HG03521 (cell line): ENCODE measurements around the gene WFDC5.
"Not testable (repeated sequence)": the region's sequence is repeated elsewhere in the genome, so short reads cannot be mapped to it uniquely, and the experiment has no call there.

Experiments
- ATAC-seq: cut with Tn5 transposase; IDR thresholded peaks from one replicate; pipeline ENCODE4 v1.9.1; 2021; ENCODE audit warnings: mild to moderate bottlenecking, moderate library complexity; ENCODE audit not compliant: unreplicated experiment

The WFDC5 gene

DNA sequence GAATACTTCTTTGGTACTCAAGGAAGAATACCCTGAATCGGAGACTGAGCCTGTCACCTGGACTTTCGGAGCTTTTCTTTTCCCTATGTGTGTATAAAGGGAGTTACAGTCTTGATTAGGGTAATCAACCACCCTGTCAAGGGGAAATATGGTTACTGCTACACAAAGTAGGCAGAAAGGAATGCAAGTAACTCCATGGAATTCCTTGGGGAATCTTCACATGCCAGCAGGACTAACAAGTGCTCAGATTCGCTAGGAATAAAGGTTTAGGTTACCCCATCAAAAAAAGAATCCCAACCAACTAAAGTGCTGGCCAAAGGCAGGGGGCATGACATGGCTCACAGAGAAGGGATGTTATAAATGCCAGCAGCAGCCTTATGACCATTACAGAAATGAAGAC lies 24.5 kb downstream of the WFDC5 start:
- ATAC-seq, result no peak

DNA sequence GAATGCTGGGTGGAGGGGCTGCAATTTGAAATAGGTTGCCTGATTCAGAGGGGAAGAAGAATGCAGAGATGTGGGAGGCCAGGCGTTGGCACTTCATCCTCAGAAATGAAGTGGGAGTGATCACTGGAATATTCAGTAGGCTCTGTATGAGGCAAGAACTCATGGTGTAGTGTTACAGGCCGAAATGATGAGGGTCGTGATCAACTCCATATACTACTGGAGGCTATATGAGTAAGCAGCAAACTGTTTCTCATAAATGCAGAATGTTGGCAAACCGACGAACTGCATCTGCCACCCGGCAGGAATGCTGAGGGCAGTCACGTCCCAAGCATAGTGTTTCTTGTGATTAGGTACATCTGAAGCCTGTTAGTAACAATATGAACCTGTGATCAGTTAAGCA lies 26.7 kb downstream of the WFDC5 start:
- no peak for ATAC-seq

DNA sequence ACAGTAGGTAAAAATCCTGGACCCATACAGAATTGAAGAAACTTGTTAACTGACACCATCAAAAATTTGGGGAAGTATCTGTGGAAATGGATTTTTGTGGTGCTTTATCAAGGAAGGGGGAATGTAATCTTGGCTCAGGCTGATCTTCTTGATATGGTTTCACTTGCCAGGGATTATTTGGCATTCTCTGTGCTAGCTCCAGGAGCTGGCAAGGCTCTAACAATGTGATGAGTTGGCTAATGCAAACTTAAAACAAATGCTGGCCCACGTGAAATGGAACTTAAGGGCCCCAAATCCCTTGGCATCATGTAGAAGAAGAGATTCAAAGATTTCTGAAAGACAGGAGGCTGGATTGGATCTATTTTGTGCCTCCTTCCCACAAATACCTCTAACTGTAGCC lies 27.2 kb downstream of the WFDC5 start:
- ATAC-seq, result no peak

DNA sequence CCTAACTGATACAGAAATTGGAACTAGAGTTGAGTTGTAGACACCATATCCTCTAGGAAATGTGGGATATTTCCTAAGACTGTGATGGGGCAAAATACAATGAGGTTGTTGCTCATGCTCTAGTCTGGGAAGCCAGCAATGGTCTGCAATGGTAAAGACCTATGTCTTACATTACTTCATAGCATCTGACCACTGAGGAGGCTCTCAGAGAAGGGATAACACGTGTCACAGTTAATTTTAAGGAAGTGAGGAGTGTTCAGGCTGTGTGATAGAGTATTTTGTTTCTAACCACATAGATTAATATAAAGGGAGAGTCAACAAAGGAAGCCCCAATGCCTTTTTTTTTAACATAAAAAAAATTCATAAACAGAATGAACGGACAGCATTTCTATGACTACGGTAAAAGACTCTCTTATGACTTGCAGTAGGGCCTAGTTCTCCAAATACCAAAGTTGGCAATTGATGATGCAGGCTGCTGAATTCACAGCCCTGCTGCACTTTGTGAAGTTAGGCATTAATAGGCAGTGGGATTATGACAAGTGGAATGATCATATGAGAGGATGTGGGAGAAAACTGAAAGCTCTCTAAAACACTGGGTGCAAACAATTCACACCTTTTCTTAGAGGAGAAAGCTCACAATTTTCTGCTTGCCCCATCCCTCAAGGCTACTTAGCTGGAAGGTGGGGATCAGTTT lies 27.7 kb downstream of the WFDC5 start:
- no peak for ATAC-seq

DNA sequence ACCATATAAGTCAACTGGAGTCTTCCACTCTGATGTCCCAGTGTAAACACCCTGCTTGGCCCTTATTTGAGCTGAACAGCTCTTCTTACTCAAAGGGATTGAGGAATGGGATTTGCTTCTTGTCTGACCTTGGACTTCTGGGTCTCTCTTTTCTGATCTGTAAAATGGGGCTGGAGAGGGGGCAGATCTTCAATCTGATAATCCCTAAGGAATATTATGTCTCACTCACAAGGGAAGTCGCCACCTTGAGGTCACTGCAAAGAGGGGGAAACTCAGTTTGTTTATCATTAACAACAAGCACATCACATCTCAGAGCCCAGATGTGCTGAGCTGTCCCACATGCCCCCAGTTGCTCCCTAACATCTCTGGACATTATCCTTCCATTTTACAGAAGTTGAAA lies 29.1 kb downstream of the WFDC5 start:
- ATAC-seq, result no peak

DNA sequence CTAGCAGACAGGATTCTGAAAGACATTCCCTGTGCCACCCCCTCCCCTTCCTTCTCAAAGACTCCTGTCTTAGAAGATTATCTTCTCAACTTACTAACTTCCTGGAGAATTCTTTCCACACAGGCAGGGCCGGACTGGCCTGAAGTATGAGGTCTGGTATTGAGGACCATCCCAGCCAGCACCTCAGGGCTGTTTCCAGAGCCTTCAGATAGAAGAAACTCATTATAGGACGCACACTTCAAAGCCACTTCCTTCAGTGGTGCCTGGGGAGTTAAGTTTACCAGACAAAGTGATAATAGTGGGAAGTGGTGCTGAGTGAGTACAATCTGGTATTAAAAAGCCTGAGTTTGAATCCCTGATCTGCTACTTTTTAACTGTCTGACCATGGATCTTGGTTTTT lies 29.7 kb downstream of the WFDC5 start:
- ATAC-seq, result no peak

DNA sequence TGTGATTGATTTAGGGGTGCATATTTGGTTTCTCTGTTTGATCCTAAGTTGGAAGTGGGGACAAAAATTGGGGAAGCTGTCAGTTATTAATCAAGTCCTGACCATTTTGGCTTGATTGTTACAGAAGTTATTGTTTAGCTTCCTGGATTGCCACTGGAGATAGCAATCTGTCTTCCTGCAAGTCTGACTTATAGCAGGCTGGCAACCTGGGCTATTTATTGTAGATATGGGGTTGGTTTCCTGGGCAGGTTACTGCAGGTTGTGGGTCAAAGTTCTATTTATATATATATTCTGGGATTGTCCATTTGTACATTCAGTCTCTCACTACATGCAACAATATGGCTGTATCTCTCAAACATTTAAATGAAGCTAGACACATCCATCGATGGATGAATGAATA lies 31.8 kb downstream of the WFDC5 start:
- no peak for ATAC-seq

DNA sequence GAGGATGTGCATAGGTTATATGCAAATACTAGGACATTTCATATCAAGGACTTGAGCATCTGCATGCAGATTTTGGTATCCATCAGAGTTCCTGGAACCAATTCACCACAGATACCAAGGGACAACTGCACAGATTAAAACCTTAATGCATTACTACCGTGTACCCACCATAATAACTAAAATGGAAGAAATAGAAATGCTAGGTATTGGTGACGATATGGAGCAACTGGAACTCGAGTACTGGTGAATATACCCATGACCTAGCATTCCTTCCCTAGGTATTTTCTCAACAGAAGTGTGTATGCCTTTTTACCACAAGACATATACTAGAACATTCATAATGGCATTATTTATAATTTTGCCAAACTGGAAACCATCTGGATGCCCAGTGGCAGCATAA lies 32.5 kb downstream of the WFDC5 start:
- ATAC-seq, result no peak

DNA sequence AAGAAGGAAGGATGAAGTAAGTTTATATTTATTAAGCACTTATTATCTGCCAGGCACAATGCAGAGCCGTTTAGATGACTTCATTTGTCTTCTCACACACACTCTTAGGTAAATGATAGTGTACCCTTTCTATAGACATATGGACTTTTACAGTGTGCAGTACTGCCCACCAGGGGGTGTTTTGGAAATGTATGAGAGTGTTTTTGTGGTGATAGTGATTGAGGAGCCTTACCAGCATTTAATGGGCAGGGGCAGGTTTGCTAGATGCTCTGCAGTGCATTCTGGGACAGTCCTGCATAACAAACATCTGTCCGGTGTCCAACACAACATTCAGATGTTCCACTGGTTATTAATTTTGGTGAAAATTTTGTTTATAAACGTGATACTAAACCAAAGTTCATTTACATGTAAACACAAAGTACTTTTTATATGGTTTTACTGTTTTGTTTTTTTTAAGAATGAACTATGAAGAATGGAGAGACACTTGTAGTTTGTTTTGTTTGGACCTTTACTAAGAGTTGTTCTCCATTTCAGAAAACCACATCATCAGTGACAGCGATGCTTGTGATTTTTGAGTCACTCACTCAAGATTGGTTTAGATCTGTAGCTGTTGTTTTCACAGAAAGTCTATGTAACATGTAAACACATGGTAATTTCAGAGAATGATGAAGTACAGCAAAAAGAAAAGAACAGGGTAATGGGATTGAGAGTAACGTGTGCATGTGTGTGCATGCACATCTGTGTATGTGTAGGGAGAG lies 33.9 kb downstream of the WFDC5 start:
- no peak for ATAC-seq

DNA sequence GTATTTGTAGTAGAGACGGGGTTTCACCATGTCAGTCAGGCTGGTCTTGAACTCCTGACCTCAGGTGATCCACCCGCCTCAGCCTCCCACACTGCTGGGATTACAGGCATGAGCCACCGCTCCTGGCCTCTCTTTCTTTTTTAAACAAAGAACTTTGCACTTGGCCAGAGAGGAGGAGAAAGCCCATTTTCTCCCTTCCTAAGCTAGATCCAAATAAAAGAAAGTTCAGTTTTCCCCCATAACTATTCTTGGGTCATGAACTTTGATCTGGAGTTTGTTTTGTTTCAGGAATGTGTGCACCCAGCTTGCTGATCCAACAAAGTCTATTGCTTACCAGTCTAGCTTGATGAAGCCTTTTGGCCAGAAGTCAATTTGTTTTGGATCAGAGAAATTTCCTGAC lies 37.4 kb downstream of the WFDC5 start:
- no peak for ATAC-seq

DNA sequence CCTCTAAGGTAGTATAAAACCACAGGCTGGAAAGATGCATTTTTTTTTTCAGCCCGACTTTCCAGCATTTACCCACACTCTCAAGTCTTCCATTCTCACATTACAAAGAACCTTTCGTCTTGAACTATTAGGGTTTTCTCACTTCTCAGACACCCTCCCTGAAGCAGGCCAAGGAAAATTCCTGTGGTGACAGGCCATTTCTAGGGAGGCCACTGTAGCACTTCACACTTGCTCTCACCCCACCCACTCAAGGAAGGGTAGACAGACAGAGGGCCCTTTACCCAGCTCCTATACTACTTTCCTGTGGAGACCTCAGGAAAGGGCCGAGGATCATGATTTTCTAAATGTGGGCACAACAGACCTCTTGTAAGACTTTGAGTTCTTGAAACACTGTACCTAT lies 41.8 kb downstream of the WFDC5 start:
- ATAC-seq, result no peak

DNA sequence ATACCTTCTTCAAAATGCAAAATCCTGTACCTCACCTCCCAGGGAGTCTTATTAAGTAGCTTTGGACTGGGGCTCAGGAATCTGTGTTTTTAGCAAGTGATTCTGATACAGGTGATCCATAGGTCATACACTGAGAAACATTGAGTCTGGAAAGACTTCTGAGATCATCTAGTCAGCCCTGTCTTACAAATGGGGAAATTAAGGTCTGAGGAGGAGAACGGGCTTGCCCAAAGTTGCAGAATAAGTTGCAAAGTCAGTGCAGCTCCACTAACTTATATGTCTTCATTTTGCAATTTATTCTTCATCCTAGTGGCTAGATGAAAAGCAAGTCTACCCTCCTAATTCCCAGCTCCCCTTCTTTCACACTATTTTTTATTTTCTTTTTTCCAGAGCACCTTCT lies 42.9 kb downstream of the WFDC5 start:
- ATAC-seq, result no peak

DNA sequence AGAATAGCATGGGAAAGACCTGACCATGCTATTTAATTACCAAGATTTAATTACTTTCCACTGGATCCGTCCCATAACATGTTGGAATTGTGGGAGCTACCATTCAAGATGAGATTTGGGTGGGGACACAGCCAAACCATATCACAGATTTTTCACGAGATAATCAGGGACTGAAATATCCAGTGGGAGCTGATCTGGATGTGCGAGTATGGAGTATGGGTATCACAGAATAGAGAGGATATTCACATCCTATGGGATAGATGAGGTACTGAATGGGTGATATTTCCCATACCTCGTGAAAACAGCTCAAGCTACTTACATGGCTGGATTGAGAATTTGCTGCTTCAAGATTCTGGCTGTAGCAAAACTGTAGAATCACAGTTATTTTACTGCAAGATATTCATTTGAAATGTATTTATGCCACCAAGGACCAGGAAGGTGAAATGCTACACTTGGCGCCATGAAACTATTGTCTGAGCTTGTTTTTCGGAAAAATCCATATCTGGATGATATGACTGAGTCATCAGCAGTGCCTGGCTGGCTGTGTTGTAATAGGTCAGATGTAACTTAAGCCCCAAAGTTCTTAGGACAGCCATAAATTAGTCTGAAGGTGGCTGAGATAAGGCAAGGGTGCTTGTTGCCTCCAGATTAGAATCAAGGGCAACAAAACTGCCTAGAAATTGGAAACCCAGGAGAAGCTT lies 43.9 kb downstream of the WFDC5 start:
- no peak for ATAC-seq

DNA sequence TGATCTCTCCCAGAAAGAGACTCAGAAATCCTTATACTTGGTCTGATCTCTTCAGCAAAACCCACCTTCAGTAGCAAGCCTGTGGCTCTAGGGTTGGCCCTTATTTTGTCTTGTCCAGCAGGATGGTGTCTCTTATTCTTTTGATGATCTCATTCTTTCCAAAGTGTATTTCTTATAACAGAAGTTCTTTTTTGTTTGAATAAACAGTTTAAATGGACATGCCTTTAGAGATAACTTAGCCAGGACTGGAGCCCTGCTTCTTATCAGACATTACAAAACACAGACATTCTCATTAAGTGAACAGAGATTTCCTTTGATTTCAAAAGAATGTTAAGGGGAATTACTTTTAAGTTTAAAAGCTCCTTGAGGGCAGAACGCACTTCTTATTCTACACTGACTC lies 45.7 kb downstream of the WFDC5 start:
- ATAC-seq, result no peak

DNA sequence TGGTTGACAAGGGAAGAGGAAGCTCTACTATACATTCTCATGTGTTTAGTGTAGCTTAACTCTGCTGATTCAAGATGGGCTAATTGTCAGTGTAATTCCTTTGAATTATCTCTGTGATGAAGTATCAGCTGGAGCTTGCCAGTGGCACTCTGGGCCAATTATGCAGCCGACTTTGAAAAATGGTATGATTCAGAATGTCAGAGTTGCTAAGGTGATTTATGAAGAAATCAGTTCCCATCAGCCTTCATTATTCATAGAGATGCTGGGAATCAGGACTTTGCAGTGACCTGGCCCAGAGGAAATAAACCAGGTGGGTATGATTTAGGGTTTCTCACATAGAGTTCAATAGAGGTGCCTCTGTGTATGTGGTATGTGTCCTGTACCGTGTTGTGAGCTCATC lies 47.4 kb downstream of the WFDC5 start:
- ATAC-seq, result no peak

DNA sequence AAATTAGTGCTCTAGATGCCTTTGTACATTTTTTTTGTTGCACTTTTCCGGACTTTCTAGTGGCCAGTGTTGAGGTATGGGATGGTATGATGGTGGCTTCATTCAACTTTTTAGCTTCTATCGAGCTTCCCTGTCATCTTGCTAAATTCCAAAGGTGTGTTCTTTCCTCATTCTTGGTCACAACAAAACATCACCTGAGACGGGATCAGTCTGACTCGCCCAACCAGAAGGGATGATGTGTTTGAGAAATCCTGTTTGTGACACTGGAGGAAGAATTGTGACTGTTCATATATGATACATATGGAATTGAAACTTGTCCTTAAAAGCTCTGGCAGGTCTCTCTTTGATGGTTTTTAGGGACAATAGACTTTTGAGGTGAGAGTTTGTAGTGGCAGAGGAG lies 47.9 kb downstream of the WFDC5 start:
- no peak for ATAC-seq

DNA sequence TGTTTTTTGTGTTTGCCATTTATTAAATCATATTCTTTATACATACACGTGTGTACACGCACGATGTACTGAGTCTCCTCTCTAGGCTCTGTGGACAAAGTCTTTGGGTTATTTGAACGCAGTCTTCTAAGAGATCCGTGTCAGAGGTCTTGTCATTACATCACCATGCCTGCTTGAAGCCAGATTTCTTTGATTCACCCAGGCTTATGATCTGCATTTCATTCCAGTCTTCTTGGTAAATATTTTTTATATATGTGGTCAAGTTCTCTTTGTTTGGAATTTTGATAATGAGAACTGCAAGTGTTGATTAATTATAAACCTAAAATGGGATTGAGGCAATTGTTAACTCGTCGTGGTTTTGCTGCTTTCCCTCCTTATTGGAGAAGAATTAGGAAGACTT lies 48.6 kb downstream of the WFDC5 start:
- ATAC-seq, result no peak

DNA sequence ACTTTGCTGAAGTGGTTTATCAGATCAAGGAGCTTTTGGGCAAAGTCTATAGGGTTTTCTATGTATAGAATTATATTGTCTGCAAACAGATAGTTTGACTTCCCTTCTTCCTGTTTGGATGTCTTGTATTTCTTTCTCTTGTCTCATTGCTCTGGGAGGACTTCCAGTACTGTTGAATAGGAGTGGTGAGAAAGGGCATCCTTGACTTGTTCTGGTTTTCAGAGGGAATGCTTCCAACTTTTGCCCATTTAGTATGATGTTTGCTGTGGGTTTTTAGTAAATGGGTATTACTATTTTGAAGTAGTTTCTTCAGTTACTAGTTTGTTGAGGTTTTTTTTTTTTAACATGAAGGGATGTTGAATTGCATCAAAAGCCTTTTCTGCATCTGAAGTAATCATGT lies 50.2 kb downstream of the WFDC5 start:
- ATAC-seq, result no peak

DNA sequence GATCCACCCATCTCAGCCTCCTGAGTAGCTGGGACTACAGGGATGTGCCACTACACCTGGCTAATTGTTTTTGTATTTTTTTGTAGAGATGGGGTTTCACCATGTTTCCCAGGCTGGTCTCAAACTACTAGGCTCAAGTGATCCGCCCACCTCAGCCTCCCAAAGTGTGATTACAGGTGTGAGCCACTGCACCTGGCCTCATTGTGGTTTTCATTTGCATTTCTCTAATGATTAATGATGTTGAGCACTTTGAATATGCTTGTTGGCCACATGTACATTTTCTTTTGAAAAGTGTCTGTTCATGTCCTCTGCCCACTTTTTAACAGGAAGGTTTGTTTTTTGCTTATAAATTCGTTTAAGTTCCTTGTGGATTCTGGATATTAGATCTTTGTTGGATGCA lies 51.9 kb downstream of the WFDC5 start:
- ATAC-seq, result not testable (repeated sequence)

DNA sequence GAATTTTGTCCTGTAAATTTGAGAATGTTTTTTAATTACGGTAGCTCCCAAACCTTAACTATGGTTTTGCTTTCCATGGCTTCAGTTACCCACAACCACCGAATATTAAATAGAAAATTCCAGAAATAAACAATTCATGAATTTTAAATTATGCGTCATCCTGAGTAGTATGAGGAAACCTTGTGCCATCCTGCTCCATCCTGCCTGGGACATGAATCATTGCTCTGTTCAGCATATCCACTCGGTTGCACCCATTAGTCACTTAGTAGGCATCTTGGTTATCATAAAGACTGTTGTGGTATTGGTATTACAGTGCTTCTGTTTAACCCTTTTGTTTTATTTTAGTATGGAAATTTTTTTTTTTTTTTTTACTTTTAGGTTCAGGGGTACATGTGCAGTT lies 53.7 kb downstream of the WFDC5 start:
- ATAC-seq, result no peak

DNA sequence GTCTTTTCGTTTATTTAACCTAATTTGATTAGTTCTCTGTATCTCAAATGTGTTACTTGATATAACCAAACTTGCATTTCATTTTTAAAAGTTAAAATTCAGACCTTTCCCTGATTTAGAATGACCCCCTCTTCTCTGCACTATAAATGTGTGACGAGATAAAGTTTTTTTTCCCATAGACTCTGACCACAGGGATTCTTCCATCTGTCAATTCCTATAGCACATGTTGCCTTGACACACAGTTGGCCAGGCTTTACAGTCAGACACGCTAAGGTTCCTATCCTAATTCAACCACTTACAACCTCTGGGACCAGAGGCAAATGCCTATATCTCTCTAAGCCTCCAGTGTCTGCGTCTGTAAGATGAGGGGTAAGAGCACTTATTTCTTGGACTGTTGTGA lies 54.7 kb downstream of the WFDC5 start:
- ATAC-seq, result no peak
